Limb (tissue), 2 donors: Measurements from ENCODE around the gene NEDD4L.

Experiments used
- DNase-seq, 2 donors: peaks; one replicate each; pipeline ENCODE4 v3.0.0-alpha.2; 2016; ENCODE audit errors: extremely low spot score in 2 of 2

The NEDD4L gene

DNA sequence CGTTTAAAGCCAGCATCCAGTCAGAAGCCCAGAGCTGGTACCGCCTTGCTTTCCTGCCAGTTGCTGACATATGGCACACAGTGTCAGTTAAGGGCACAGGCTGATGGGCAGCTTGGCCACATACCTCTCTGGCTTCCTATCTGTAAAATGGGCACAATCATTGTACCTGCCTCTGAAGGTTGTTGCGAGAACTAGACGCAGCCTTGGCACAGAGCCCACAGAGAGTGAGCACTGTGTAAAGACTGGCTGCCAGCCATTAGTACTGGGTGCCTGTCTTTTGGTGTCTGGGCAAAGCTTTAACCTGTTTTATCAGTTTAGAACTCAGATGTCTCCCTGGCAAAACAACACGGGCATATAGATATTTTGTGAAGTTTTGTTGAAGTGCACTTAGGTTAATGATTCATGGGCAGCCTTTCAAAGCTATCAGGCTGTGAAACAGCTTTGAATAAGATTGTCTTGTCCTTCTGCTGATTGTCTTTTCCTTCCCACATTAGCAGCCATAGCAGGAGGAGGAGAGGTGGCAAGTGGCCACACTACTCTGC lies 269.5 kb downstream of the NEDD4L start:
- no peak for DNase-seq

DNA sequence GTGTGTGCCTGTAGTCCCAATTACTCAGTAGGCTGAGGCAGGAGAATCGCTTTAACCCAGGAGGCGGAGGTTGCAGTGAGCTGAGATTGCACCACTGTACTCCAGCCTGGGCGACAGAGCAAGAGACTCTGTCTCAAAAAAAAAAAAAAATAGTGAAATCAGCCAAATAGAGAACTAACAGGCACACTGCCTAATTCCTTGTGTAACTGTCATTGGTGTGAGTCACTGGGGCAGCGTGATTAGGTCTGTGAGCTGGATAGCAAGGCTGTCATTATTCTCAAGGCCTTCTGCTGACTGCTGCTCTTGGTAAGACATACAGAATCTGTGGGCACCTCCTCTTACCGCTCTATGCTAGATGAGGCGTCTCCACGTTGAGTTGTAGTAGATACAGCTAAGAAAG lies 270.3 kb downstream of the NEDD4L start:
- DNase-seq, result no peak

DNA sequence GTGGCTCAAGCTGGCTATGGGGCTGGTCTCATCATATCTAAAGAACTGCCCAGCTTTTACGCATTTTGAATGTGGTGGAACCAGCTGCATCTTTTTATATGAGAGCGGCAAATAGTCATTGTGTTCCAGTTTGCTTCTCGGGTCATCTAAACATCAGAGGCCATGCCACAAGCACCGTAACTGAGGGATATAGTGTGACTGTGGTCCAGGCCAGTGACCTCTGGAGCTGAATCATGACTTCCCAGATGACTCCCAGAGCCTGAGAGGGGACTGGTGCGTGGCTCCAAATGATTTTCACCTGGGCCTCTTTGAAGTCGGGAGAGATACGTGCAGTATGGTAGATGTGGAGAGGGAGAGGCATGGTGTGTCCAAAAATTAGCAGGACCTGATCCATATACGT lies 271.0 kb downstream of the NEDD4L start:
- DNase-seq, result no peak

DNA sequence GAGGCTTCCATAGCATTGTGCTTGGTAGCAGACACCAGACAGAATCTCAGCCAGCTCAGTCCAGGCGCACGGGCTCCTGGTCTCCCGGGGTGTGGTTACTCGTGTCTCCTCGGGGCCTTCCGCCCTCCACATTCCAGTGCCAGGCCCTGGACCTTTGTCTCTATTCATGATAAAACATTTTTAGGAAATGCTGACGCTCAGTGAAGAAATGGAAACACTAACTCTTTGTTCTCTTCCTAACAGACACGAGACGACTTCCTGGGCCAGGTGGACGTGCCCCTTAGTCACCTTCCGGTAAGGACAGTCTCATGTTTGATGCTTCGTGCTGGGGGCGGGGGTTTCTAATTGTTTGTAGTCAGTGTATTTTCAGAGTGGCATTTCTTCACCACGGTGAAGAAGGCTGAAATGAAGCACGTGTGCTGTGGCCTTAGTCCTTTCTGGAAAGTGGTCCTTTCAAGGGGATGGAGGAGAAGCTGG lies 271.8 kb downstream of the NEDD4L start:
- DNase-seq, result no peak

DNA sequence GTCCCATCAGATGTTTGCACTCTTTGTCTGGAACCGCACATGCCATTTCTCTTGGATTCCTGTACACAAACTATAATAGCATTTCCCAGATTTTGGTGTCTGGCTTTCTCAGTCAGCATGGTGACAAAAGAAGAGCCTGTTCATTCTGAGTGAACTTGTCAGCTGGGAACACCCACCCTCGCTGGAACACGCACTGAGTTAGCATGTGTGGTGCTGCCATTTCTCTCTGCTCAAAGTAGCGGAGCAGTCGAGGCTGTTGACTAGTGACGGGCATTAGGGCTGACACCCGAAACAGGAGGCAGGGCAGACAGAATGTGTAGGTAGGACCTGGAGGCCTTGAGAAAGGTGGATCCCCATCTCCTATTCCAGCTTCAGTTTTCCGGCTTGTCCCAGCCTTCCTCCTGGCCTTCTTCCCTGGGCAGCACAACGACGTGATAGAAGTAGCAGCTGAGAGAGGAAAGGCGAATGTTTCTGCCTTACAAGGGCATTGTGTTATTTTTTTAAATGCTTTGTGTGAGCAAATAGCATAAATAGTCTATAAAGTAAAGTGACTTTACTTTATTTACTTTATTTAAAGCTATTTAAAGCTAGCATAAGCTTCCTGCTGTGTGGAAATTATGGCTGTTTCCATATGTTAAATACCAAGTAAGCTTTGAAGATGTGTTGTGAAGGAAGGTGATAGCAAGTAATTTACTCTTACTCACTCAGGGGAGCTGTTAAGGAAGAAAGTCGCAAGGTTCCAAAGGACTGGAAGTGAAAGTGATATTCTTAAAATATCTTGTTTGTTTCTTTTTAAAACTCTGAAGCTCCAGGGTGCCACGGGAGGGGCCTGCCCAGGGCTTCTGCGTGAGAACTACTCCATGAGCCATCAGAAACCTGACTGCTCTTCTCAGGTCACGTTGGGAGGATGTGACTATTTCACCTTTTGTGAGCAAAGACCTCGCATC lies 272.6 kb downstream of the NEDD4L start:
- no peak for DNase-seq

DNA sequence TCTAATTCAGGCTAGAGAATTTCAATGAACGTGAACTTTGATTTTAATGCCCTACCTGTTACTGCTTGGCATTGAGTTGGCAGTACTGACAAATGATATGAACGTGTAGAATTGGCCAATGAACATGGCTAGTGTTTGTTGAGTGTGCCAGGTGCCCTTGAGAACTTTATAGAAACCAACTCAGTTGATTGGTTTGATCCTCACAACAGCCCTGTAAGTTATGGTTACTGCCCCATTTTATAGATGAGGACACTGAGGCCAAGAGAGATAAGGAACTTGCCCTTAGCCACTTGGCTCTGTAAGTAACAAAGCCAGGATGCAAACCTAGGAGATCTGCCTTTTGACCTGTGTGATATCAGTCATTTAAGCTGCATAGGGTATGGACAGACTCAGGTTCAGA lies 275.7 kb downstream of the NEDD4L start:
- no peak for DNase-seq

DNA sequence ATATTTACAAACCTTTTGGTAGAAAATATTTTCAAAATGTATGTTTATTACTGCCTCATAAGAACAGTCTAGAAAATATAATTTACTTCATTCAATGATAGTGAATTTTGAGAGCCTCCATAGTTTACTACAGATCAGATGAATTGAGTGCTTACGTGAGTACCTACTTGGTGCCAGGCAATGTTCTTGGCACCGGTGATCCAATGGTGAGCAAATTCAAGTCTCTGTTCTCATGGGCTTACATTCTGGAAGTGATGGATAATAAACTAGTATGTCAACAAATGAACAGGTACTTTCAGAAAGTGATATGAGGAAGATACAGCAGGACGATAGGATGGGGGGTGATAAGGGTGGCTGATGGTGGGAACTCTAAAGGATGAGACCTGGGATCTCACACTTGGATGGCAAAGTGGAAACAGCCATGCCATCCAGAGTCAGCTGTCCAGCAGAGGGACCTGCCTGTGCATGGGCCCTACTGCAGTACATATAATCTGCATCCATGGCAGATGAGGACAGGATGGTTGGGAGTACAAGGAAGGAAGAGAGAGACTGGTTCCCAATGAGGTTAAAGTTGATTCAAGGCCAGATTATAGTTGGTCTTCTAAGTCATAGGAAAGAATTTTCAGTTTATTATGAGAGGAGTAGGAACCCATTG lies 277.0 kb downstream of the NEDD4L start:
- no peak for DNase-seq

DNA sequence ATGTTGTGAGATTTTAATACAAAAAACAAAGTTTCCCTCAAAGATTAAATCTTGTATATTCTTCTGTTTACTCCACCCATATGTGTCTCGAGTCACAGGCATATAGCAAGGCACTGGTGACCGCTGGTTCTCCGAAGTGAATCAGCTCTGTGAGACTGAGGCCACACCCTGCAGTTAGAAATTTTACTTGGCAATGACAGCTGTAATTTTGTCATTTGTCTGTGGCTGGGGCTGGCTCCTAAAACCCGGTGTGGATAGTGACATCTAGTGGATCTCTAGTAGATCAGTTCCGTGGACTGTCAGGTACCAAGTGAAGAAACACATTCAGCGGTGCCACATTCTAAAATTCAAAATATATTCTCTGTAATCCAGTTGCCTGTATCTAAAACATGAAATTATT lies 278.0 kb downstream of the NEDD4L start:
- peak in 1 of 2 donors; percentile 93 for DNase-seq

DNA sequence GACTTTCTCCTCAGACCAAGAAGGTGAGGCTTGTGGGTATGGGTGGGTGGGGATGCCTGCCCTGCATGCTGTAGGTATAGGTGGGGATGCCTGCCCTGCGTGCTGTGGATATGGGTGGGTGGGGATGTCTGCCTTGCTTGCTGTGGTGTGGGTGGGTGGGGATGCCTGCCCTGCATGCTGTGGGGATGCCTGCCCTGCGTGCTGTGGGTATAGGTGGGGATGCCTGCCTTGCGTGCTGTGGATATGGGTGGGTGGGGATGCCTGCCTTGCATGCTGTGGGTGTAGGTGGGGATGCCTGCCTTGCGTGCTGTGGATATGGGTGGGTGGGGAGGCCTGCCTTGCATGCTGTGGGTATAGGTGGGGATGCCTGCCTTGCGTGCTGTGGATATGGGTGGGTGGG lies 278.4 kb downstream of the NEDD4L start:
- DNase-seq, result no peak

DNA sequence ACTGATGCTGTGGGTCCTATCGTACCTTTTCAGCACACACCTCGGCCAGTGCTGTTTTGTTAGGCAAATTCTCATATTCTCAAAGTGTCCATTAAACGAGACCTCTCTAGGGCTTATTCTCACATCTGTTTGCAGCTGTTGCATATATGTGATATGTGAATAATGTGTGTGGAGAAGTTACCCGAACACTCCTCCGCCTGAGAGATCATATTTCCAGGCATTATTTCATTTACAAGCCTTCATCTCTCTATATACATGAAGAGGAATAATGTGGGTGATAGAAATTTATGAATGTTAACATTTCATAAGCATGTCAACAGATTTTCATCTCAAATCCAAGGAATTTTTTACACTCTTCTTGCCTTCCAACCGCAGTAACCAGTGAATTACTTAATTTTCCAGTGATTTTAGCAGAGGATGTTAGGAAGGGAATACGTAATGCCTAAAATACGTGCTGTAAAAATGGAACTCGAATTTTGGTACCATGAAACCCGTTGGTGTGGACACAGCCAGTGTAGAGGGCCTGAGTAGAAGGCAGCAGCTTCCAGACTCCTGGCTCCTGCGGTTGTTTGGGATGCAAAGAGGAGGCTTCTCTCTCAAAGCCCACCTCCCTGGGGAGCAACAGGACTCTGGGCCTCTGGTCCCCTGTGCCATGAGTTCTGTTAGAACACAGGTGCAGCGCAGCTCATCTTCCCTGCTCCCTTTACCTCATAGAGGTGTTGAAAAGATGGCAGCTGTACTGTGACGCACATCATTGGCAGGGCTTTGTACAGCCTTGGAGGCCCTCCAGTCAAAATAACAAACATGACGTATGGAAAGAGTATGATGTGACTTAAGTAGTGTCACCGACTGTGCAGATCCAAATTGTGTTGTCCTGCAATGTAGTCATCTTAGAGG lies 280.1 kb downstream of the NEDD4L start:
- peak in 1 of 2 donors; percentile 67 for DNase-seq

DNA sequence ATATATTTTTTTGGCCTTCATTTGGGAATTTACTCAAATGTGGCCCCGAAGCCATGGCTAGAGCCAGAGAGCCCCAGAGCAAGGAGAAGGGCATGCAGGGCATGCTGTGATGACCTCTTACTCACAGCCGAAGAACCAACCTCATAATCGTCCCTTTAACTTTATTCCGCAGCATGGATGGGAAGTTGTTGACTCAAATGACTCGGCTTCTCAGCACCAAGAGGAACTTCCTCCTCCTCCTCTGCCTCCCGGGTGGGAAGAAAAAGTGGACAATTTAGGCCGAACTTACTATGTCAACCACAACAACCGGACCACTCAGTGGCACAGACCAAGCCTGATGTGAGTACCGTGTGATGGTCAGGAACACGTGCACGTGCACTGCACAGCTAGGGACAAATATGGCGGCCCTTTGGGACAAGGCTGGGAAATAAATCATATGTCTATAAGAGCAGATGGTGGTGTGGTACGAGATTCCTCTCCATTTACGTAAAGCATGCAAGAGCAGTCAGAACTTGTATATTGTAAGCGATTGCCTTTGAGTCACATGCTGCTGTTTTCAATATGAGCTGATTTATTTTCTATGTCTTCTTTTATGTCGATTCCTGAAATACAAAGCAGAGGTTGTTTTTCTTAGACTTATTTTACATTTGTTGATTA lies 280.9 kb downstream of the NEDD4L start:
- DNase-seq, result no peak

DNA sequence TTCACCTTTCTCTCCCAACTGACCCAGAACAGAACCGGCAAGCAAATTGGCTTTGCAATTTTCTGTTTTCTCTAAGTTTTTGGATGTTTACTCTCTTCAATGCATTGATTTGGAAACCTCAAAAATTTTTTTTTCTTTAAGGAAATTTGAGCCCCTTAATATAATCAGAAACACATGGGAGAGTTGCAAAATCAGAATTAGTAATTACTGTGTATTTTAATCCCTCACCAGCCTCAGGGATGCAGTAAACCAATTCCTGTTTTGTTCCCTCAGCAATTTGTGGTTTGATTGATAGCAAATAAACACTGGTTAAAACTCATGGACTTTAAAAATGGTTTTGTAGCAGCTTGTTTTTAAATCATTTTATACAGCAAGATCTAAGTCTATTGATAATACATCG lies 281.5 kb downstream of the NEDD4L start:
- DNase-seq, result no peak

DNA sequence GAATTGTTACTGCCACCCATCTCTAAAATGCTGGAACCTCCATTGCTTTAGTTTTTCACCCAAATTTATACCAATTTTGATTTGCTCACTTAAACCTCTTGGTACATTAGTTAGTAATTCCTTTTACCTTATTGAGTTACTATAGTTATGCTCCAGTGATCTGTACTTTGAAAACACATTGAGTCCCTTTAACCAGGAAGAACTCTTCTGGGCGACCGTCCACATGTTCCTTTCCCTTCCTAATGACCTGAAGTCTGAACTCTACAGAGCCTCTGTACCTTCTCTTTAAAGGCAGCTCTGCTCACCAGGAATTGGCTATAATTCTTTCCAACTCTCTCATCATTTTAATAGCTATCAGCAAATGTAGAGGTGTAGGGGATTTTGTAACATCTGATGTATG lies 290.0 kb downstream of the NEDD4L start:
- DNase-seq, result no peak

DNA sequence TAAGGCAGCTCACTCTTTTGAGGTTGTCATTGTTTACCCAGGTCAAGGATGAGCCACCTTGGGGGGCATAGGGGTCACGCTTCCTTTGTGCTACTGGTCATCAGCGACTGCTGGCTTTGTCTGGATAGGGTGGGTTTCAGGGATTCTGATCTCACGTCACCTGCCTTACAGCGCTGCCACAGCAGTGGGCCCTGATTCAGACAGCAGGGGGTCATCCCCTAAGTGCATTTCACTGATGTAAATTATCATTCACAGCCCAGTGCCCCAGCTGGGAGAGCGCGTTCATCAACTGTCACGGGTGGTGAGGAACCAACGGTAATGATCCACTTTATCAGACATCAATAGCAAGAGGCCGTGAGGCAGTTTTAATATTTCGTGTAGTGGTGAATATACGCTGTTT lies 291.2 kb downstream of the NEDD4L start:
- DNase-seq, result no peak

DNA sequence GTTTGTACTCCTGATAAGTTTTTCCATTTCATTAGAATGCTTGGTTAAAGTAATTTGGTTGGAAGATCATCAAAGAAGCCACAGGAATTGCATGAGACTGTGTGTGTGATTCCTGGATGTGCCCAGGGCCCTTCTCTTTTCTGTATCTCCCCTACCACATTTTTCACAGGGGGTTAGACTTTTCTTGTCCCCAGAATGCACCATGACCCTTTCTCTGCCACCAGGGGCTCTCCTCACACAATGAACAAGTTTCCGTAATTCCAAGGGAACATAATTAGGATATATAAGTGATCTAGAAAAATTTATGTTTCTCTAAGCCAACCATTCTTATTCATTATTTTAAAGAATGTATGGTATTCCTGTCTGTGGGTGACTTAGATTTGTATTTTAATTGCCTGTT lies 291.8 kb downstream of the NEDD4L start:
- DNase-seq, result no peak

DNA sequence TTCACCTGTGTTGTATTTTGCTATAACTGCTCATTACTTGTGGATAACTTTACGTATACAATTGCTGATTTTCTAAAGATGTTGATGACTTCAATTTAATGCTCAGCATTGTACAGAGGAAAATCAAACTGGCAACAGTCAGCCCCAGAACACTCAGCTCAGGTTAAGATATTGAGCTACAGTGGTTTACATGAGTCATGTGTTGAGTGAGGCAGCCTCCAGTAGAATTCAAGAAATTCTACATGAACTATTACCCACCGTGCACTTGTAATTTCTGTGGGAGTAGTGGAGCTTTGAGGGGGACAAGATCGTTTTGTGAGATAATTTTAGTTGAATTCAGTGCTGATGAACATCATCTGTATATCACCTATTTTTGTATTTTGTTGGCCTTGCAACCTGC lies 292.6 kb downstream of the NEDD4L start:
- no peak for DNase-seq

DNA sequence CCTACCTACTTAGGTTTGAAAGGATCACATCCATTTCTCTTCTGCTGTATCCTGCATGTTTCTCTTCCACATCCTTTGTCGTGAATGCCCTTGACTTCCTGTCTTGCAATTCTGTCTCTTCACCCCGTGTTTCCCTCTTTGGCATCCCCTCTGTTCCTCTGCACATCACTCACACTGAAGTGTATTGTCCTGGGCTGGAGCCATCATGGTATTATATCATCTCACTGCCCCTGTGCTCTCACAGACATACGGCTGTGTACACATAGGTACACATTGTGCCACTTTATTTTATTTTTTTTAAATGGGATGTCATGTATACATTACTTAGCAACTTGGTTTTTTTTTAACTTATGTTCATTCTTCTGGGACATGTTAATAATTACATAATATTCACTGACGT lies 293.3 kb downstream of the NEDD4L start:
- no peak for DNase-seq

DNA sequence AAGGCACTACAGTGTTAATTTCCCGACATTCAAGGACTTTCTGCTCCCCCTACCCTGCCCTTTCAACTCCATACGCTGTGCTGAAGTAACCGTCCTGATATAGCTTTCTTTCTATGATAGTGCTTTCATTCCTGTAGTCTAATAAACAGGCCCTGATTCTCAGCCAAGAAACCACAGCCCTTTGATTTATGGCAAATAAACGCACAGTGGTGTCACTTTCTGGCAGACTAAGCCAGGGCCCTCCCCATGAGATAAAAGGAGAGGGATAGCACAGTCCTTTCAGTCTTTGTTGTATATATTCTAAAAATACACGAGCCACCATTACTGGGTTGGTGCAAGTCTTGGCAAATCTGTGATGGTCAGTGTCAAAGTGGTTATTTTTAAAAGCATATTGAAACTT lies 293.7 kb downstream of the NEDD4L start:
- no peak for DNase-seq

DNA sequence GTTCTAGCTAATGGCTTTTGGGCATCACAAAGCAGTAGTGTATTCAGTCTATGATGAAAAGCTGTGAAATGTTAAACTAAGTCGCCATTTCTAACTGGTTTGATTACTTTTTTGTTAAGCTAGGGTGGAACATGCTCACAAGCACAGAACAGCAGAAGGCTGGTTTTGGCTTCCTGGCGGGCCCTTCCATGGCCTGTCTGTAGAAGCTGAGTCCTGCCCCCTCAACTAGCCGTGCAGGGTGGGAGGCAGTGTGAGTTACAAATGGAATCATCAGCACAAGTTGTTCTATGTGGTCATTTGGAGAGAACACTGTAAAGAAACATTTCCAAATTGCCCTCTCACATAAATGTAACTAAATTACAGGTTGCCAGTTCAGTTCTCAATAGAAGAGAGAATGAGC lies 294.1 kb downstream of the NEDD4L start:
- no peak for DNase-seq

DNA sequence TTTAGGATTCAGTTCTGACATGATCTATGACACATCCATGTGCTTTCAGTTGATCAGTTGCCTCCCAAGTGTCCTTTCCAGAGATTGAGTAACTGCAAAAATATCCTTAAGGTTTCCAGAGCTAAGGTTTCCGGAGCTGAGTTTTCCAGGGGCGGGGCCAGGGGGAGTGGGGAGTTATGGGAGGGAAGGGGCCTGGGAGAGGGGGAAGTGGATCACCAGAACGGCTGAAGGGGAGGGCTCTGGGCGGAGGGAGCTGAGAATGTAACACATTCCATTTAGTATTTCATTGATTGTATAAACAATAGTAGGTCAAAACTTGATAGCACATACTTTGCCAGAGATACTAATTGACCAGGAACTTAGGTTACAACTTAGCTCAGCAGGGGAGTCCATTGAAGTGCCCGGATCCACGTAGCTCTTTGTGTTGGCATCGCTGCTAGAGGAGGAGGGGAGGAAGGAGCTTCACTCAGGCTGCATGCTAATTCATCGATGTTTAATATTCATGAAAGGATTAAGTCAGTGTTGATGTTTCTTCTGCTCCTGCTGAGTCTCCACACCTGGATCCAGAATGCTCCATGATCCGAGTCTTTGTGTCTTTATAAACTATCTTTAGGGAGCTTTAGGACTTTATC lies 295.1 kb downstream of the NEDD4L start:
- peak; percentile 83 to 84 for DNase-seq
